Activated CD4-positive, alpha-beta T cell treated with anti-CD3 and anti-CD28 coated beads, Interleukin-2, amount 10 ng/mL, durations not matched to agents 24 days and 14 days (primary cell): ENCODE data around the gene NOB1. TPM values are rescaled to one million over a fixed set of nuclear protein-coding genes. Genes with fewer than 3 reads are reported as not detected.

Experiments used
- DNase-seq: peaks from one replicate; pipeline ENCODE4 v3.0.0; 2022
- H3K27ac Mint-ChIP-seq: one replicate; pipeline ENCODE4 v1.8.0; 2022; ENCODE audit warnings: mild to moderate bottlenecking, mixed read lengths
- H3K27me3 Mint-ChIP-seq: one replicate; pipeline ENCODE4 v1.8.0; 2022; ENCODE audit warnings: mixed read lengths
- H3K36me3 Mint-ChIP-seq: one replicate; pipeline ENCODE4 v1.8.0; 2022; ENCODE audit warnings: low read depth, mild to moderate bottlenecking, mixed read lengths
- H3K4me1 Mint-ChIP-seq: one replicate; pipeline ENCODE4 v1.8.0; 2021; ENCODE audit warnings: mixed read lengths
- H3K4me3 Mint-ChIP-seq: one replicate; pipeline ENCODE4 v1.8.0; 2022; ENCODE audit warnings: mild to moderate bottlenecking, moderate library complexity, mixed read lengths
- H3K9me3 Mint-ChIP-seq: one replicate; pipeline ENCODE4 v1.8.0; 2021; ENCODE audit warnings: mixed read lengths
- intact Hi-C: fragments of 100-400 bp; cut with micrococcal nuclease; formaldehyde crosslinking; loops from one replicate; pipeline ENCODE4 v1.15.1; 2023
- total RNA-seq: library from RNA; stranded (reverse); gene quantifications from 2 replicates; pipeline ENCODE4 v1.2.3, GENCODE V29; 2022

NOB1 gene
- total RNA-seq, 1 donor from 2014 or later: 129 TPM

- Mint-ChIP-seq H3K4me1 (no peaks in the 10 kb centered on the region), H3K9me3 (no peaks in the 10 kb centered on the region), H3K27ac (no peak overlapping the region), H3K27me3 (no peaks in the 10 kb centered on the region), H3K36me3 (peaks cover 24% of the 10 kb centered on the region), H3K4me3 (no peak overlapping the region)
- DNase-seq: no peak
- intact Hi-C loops: no loop called here
Observed at GRCh38 chr16:69701866-69702265, 52.9 kb downstream of the NOB1 start.

- Mint-ChIP-seq H3K27ac (no peak overlapping the region), H3K36me3 (peaks cover 27% of the 10 kb centered on the region), H3K9me3 (no peaks in the 10 kb centered on the region), H3K27me3 (no peaks in the 10 kb centered on the region), H3K4me1 (no peaks in the 10 kb centered on the region), H3K4me3 (no peak overlapping the region)
- no peak for DNase-seq
- intact Hi-C loops: no loop called here
Observed at GRCh38 chr16:69701452-69701851, 53.3 kb downstream of the NOB1 start.

- H3K9me3 Mint-ChIP-seq: no peaks in the 10 kb centered on the region
Observed at GRCh38 chr16:69699915-69700314, 54.8 kb downstream of the NOB1 start.

GRCh38 chr16:69698404-69698803 lies 56.3 kb downstream of the NOB1 start:
- H3K36me3 Mint-ChIP-seq: peaks cover 43% of the 10 kb centered on the region
- H3K9me3 Mint-ChIP-seq: no peaks in the 10 kb centered on the region
- H3K4me1 Mint-ChIP-seq: peaks cover under 1% of the 10 kb centered on the region
- no peak overlapping the region for H3K4me3 Mint-ChIP-seq
- no peak for DNase-seq
- no peaks in the 10 kb centered on the region for H3K27me3 Mint-ChIP-seq
- no peak overlapping the region for H3K27ac Mint-ChIP-seq
- intact Hi-C loops: no loop called here

More at GRCh38 chr16:69699915-69700314, 54.8 kb downstream of the NOB1 start:
- H3K4me1 Mint-ChIP-seq: no peaks in the 10 kb centered on the region
- DNase-seq: no peak
- peaks cover 37% of the 10 kb centered on the region for H3K36me3 Mint-ChIP-seq
- intact Hi-C loops: no loop called here
- no peak overlapping the region for H3K27ac Mint-ChIP-seq
- no peak overlapping the region for H3K4me3 Mint-ChIP-seq
- H3K27me3 Mint-ChIP-seq: no peaks in the 10 kb centered on the region

GRCh38 chr16:69693916-69694315 lies 60.8 kb downstream of the NOB1 start:
- no peaks in the 10 kb centered on the region for H3K27me3 Mint-ChIP-seq
- peaks cover 20% of the 10 kb centered on the region for H3K4me1 Mint-ChIP-seq
- DNase-seq: no peak
- peaks cover 64% of the 10 kb centered on the region for H3K36me3 Mint-ChIP-seq
- H3K4me3 Mint-ChIP-seq: no peak overlapping the region
- H3K27ac Mint-ChIP-seq: no peak overlapping the region
- no peaks in the 10 kb centered on the region for H3K9me3 Mint-ChIP-seq
- intact Hi-C loops: no loop called here

GRCh38 chr16:69691980-69692911 lies 62.5 kb downstream of the NOB1 start:
- H3K36me3 Mint-ChIP-seq: peaks cover 62% of the 10 kb centered on the region
- H3K4me1 Mint-ChIP-seq: peaks cover 20% of the 10 kb centered on the region
- no peak for DNase-seq
- no peaks in the 10 kb centered on the region for H3K27me3 Mint-ChIP-seq
- intact Hi-C loops: no loop called here
- H3K27ac Mint-ChIP-seq: peak overlapping the region; percentile 87
- H3K4me3 Mint-ChIP-seq: peak overlapping the region; percentile 0
- H3K9me3 Mint-ChIP-seq: no peaks in the 10 kb centered on the region

Other genes starting within 250 kb of the NOB1 start
- 46.3 and 54.6 TPM in 2 replicates for gene NFAT5, start 189.0 kb downstream of the NOB1 start, total RNA-seq
- 9.2 and 9.8 TPM in 2 replicates for gene NQO1, start 28.4 kb downstream of the NOB1 start, total RNA-seq
- gene WWP2, start 7.4 kb upstream of the NOB1 start, total RNA-seq: 51.7 and 57.5 TPM in 2 replicates
- gene CLEC18A, start 196.4 kb upstream of the NOB1 start, total RNA-seq: 0.26 and 0.51 TPM in 2 replicates